Measurements from ENCODE around the gene OR4D2. TPM values are rescaled to one million over a fixed set of nuclear protein-coding genes. Genes with fewer than 3 reads are reported as not detected.

OR4D2 gene
- total and polyA plus RNA-seq, 2 of the 8 experiments (the other 6 are each of a cell fraction or from before 2014, with no cell fraction given), result not detected

- TF ChIP-seq CTCF (IDR thresholded peaks at IDR 0.05; ENCODE audit: control extremely low read depth in 1 of 3, insufficient read depth in 1 of 3, low read depth in 1 of 3, low read length in 3 of 3) (peak; percentile 70 to 88 (median 86)), RAD21 (IDR thresholded peaks at IDR 0.05 in 1 of 2, conservative IDR thresholded peaks at IDR 0.05 in 1 of 2; ENCODE audit: low read depth in 2 of 2, low read length in 2 of 2) (peak; percentile 47 to 63), FOSL1 (IDR thresholded peaks at IDR 0.05; ENCODE audit: insufficient read depth, low read depth, low read length) (no peak), KDM4A (IDR thresholded peaks at IDR 0.05; ENCODE audit: low read depth, low read length, severe bottlenecking) (no peak), TAF1 (IDR thresholded peaks at IDR 0.05; ENCODE audit: low read depth, low read length) (no peak), POLR2AphosphoS5 (IDR thresholded peaks at IDR 0.05; ENCODE audit: low read depth, low read length) (no peak), PHF8 (conservative IDR thresholded peaks at IDR 0.05; ENCODE audit: low read depth, low read length) (no peak), YY1 (IDR thresholded peaks at IDR 0.05; ENCODE audit: low read depth, low read length) (peak; percentile 87), CREB1 (IDR thresholded peaks at IDR 0.05) (no peak), JUND (IDR thresholded peaks at IDR 0.05; ENCODE audit: low read length) (no peak), CEBPB (IDR thresholded peaks at IDR 0.05; ENCODE audit: low read depth, low read length) (no peak), SP2 (IDR thresholded peaks at IDR 0.05; ENCODE audit: low read length) (no peak), SAP30 (IDR thresholded peaks at IDR 0.05; ENCODE audit: insufficient read depth, insufficient replicate concordance, low read length) (no peak), ASH2L (IDR thresholded peaks at IDR 0.05; ENCODE audit: low read length) (no peak), NRF1 (IDR thresholded peaks at IDR 0.05; ENCODE audit: low read depth, low read length) (no peak), RBBP5 (IDR thresholded peaks at IDR 0.05; ENCODE audit: borderline replicate concordance, low read depth, low read length) (no peak), MAFK (IDR thresholded peaks at IDR 0.05; ENCODE audit: low read depth, low read length) (no peak)
Measured at GRCh38 chr17:58200024-58200633, 33.3 kb downstream of the OR4D2 start (continued).
